Tibial artery (tissue), 4 donors: ENCODE measurements around the gene BICC1.

Source experiments
- DNase-seq, 2 donors: peaks; one replicate each; pipeline ENCODE4 v3.0.0-alpha.2; 2019
- H3K27ac ChIP-seq, 2 donors: fragments of 200-600 bp; sonication (generic) in 1 of 2; 1 replicate in 1 of 2; 2 replicates in 1 of 2; pipeline ENCODE4 v1.5.1; 2018 to 2019; ENCODE audit warnings: mild to moderate bottlenecking in 1 of 2
- H3K27me3 ChIP-seq, 2 donors: fragments of 200-600 bp; sonication (generic) in 1 of 2; one replicate each; pipeline versions ENCODE4 v1.5.1 to v1.6.0; 2016 to 2019
- H3K36me3 ChIP-seq, 3 donors: fragments of 200-600 bp; sonication (generic) in 2 of 3; one replicate each; pipeline ENCODE4 v1.5.1; 2016 to 2019; ENCODE audit warnings: mild to moderate bottlenecking in 2 of 3
- H3K4me1 ChIP-seq, 4 donors: fragments of 200-600 bp; sonication (generic) in 2 of 4; 1 replicate in 3 of 4; 2 replicates in 1 of 4; pipeline ENCODE4 v1.5.1; 2016 to 2019
- H3K4me3 ChIP-seq, 2 donors: fragments of 200-600 bp; sonication (generic) in 1 of 2; 1 replicate in 1 of 2; 2 replicates in 1 of 2; pipeline ENCODE4 v1.5.1; 2018 to 2019; ENCODE audit warnings: mild to moderate bottlenecking in 2 of 2
- H3K9me3 ChIP-seq, 3 donors: fragments of 200-600 bp; sonication (generic) in 1 of 3; one replicate each; pipeline ENCODE4 v1.5.1; 2016 to 2019
- intact Hi-C: fragments of 100-400 bp; cut with DNase I; formaldehyde crosslinking; loops from one replicate; pipeline ENCODE4 v1.15.0; 2023; ENCODE audit warnings: low total_unique reads
- TF ChIP-seq, protein P1 (sequence below), 2 experiments: fragments of 200-600 bp in 1 of 2; fragments of 450-650 bp in 1 of 2; IDR thresholded peaks; one replicate each; pipeline ENCODE4 v1.5.1; 2017 to 2019; ENCODE audit warnings: antibody characterized with exemption in 2 of 2, mild to moderate bottlenecking in 1 of 2, moderate library complexity in 1 of 2

Gene BICC1

DNA sequence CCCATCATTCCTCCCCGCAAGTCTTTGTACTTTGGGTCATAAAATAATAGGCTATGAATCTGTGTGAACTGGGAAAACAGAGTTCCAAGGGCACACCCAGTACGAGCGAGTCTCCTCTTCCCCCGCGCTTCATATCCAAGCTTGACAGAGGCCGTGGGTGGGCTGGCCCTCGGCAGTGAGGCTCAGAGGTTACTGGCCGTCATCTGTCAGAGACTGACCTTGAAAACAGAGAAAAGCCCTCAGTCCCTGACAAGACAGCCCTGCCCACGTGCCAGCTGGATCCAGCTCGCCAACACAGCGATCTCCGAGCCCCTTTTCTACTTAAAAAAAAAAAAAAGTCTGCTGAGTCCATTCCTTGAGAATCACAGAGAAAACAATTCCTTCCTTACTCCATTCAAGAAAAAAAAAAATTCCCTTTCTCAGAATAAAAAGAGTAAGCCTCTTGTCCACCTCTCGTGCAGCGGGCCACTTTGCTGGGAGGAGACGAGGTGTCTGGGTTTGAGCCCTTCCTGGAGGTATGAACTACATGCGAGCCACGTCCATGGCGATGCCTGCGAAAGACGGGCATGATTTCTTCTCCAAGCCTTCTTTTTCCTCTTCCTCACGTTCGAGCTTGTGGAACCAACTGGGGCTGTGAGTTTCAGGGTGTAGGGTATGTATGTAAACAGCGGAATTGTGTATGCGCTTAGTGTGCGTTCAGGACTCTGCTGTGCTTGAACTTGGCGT is 744 bp upstream of the BICC1 start:
- Histone ChIP-seq H3K27me3 (no peaks in the 10 kb centered on the region), H3K36me3 (no peaks in the 10 kb centered on the region), H3K9me3 (no peaks in the 10 kb centered on the region), H3K4me3 (peak overlapping the region; percentile 76 to 90), H3K4me1 (peaks cover 0 to 11% (median 0%) of the 10 kb centered on the region in 4 donors), H3K27ac (peak overlapping the region; percentile 61 to 78)
- DNase-seq: peak; percentile 29 to 65
- TF ChIP-seq, protein P1, sequence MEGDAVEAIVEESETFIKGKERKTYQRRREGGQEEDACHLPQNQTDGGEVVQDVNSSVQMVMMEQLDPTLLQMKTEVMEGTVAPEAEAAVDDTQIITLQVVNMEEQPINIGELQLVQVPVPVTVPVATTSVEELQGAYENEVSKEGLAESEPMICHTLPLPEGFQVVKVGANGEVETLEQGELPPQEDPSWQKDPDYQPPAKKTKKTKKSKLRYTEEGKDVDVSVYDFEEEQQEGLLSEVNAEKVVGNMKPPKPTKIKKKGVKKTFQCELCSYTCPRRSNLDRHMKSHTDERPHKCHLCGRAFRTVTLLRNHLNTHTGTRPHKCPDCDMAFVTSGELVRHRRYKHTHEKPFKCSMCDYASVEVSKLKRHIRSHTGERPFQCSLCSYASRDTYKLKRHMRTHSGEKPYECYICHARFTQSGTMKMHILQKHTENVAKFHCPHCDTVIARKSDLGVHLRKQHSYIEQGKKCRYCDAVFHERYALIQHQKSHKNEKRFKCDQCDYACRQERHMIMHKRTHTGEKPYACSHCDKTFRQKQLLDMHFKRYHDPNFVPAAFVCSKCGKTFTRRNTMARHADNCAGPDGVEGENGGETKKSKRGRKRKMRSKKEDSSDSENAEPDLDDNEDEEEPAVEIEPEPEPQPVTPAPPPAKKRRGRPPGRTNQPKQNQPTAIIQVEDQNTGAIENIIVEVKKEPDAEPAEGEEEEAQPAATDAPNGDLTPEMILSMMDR (IDR thresholded peaks at IDR 0.05): no peak
- intact Hi-C loops: loop anchor here (10.0 kb wide), 1 partner anchor 97 kb away; no protein-coding TSS in a partner anchor

DNA sequence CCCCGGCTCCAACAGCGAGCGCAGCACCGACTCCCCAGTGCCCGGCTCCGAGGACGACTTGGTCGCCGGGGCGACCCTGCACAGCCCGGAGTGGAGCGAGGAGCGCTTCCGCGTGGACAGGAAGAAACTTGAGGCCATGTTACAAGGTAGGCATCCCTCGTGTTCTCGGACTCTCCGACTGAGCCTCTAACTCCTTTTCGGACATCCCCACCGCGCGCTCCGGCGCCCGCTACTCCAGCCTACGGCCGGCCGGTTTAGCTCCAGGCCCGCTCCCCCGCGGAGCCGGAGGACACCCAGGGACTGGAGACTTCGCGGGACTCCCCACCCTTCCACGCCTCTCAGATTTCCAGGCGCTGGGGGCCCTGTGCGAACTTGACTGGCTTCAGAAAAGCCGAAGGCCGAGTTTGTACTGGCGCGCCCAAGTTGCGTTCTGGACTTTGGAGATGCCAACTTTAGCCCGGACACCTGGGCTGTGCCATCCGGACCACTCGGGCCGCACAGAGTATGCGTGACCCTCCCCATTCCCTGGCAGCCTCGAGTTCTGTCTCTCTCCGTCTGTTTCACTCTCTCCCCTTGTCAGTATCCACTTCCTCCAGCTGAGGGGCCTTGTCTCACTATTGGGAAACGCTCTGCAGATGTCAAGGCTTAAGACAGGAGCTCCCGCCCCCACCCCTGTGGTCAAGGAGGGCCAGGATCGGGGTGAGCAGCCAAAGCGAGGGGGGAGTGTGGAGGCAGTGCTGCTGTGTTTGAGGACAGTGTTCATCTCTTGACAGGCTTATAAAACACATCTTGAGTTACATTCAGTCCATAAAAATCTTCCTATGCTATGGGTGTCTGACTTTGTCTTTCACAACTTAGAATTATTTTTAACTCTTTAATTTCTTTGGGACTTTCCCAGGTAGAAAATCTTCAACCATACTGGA is 777 bp downstream of the BICC1 start:
- Histone ChIP-seq H3K4me1 (peaks cover 0 to 11% (median 0%) of the 10 kb centered on the region in 4 donors), H3K27ac (peak overlapping the region; percentile 75 to 78), H3K4me3 (peak overlapping the region; percentile 76 to 90), H3K36me3 (no peaks in the 10 kb centered on the region), H3K27me3 (no peaks in the 10 kb centered on the region), H3K9me3 (no peaks in the 10 kb centered on the region)
- DNase-seq: peak; percentile 76 to 77
- TF ChIP-seq, protein P1 (IDR thresholded peaks at IDR 0.05): no peak
- intact Hi-C loops: loop anchor here (10.0 kb wide), 1 partner anchor 99 kb away; no protein-coding TSS in a partner anchor

GRCh38 chr10:58514111-58514770 is 1.6 kb downstream of the BICC1 start:
- no peaks in the 10 kb centered on the region for H3K9me3 ChIP-seq
- peak overlapping the region; percentile 76 to 90 for H3K4me3 ChIP-seq
- peaks cover 0 to 15% (median 0%) of the 10 kb centered on the region in 4 donors for H3K4me1 ChIP-seq
- H3K27me3 ChIP-seq: no peaks in the 10 kb centered on the region
- H3K27ac ChIP-seq: peak overlapping the region; percentile 75 to 78
- no peaks in the 10 kb centered on the region for H3K36me3 ChIP-seq
- DNase-seq: no peak
- TF ChIP-seq, protein P1 (IDR thresholded peaks at IDR 0.05): no peak
- intact Hi-C loops: loop anchor here (10.0 kb wide), 1 partner anchor 99 kb away; no protein-coding TSS in a partner anchor

- no peak overlapping the region for H3K27ac ChIP-seq
- peaks cover 0 to 15% (median 0%) of the 10 kb centered on the region in 4 donors for H3K4me1 ChIP-seq
- intact Hi-C loops: loop anchor here (10.0 kb wide), 1 partner anchor 101 kb away; no protein-coding TSS in a partner anchor
- no peaks in the 10 kb centered on the region for H3K27me3 ChIP-seq
- TF ChIP-seq, protein P1 (IDR thresholded peaks at IDR 0.05): no peak
- H3K9me3 ChIP-seq: no peaks in the 10 kb centered on the region
- no peaks in the 10 kb centered on the region for H3K36me3 ChIP-seq
- peak overlapping the region; percentile 76 to 90 for H3K4me3 ChIP-seq
- no peak for DNase-seq
Observed at GRCh38 chr10:58515291-58515941, 2.7 kb downstream of the BICC1 start.

DNA sequence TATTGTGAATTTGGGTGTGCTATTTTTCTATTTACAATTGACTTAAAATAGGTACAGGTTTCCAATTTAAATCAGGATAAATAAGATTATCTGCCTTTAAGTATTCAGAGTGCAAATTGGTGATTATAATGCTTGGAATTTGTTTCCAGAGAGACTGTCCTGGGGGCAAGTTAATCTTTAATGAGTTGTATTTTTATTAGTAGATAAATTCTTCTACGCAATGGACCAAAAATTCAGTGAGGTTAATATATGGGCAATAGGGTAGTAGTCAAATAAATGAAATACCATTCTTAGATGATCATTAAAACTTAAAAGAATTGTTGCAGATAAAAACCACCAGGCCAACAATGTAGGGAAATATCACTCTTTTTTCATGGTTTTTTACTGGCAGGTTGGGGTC is 3.4 kb downstream of the BICC1 start:
- TF ChIP-seq, protein P1 (IDR thresholded peaks at IDR 0.05): no peak
- Histone ChIP-seq H3K4me1 (peaks cover 0 to 15% (median 0%) of the 10 kb centered on the region in 4 donors), H3K9me3 (no peaks in the 10 kb centered on the region), H3K27ac (no peak overlapping the region), H3K27me3 (no peaks in the 10 kb centered on the region), H3K36me3 (no peaks in the 10 kb centered on the region), H3K4me3 (no peak overlapping the region)
- intact Hi-C loops: loop anchor here (10.0 kb wide), 1 partner anchor 101 kb away; no protein-coding TSS in a partner anchor
- no peak for DNase-seq
